Pericardium fibroblast (primary cell): Measurements from ENCODE around the gene FGF19. TPM values are rescaled to one million over a fixed set of nuclear protein-coding genes. Genes with fewer than 3 reads are reported as not detected.

Source experiments
- total RNA-seq: library from RNA; depleted of rRNA; stranded (reverse); fragments of >200 nt; gene quantifications from 2 replicates; pipeline ENCODE4 v1.2.3, GENCODE V29; 2015

FGF19 gene, protein sequence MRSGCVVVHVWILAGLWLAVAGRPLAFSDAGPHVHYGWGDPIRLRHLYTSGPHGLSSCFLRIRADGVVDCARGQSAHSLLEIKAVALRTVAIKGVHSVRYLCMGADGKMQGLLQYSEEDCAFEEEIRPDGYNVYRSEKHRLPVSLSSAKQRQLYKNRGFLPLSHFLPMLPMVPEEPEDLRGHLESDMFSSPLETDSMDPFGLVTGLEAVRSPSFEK
- total RNA-seq = not detected in 2 replicates

DNA sequence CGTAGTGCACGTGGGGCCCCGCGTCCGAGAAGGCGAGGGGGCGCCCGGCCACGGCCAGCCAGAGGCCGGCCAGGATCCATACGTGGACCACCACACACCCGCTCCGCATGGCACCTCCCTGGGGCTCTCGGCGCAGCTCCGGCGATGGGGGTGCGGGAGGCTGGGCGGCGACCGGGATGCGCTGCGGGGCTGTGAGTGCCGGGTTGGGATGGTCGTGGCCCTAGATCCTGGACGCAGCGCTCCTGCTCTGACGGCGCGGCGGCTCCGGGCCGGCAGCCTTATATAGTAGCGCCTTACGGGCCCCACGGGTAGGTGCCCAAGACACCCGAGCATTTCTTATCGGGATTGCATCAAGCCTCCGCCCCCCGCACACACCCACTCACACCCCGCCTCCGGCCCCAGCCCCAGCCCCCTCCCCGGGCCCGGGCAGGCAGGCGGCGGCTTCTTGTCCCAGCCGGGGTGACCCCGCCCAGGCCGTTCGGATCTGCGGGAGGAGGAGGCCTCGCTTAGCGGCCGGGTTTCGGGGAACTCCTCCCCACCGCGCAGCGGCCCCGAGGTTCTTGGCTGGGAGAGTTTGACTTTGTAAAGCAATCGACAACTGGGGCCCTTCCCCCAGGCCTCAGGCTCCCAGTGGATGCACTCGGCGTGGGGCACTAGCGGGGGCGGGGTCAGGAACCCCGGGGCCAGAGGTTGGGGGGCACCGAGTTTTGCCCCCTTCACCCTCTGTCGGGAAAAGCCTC lies at the start of gene FGF19:
TSS of gene FGF19 (minus strand) at position 255 of the 740 bp plus-strand sequence. CDS start at position 109, 146 bp downstream.

DNA sequence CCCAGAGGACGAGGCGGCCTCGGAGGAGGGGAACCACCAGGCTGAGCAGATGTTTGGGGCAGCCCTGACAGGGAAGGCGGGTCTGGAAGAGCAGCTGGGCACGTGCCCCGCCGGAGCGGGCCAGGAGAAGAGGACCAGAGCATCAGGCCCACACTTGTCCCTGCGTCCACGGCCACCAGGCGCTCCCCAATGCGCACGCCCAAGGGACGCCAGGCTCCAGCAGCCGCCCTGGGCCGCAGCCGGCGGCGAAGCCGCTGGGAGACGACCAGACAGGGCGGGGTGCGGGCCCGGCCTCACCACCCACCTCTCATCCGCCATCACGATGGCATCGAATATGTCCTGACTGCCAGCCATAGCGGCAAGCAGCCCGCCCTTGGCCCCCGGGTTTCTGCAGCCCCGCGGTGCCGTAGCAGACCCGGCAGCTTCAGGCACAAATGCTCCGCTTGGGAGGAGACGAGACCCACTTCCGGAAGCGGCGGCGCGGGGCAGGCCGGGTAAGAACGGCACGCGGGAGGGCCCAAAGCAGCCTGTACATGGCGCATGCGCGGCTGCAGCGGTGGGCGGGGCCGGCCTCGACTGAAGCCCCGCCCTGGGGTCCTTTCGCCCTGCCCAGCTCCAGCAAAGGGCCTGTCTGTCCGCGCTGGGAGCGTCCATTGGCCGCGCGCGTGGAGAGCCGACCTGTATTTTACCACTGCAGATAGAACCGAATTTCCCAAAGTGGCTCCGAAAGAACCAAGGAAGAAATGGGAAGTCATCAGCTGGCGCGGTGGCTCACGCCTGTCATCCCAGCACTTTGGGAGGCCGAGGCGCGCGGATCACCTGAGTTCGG lies 28.7 kb downstream of the FGF19 start, which contains the start of gene LTO1:
TSS of gene LTO1 (minus strand) at position 468 of the 829 bp plus-strand sequence. CDS start at position 354, 114 bp downstream.

Other genes starting within 250 kb of the FGF19 start
- gene LINC01488, start 222.4 kb downstream of the FGF19 start, total RNA-seq = not detected in 2 replicates
- gene CCND1, start 62.9 kb downstream of the FGF19 start, total RNA-seq = 57.2 and 64.0 TPM in 2 replicates
- 8.4 and 11.4 TPM in 2 replicates for gene LTO1, start 28.7 kb downstream of the FGF19 start, total RNA-seq
- gene FGF4, start 71.3 kb upstream of the FGF19 start, total RNA-seq = not detected in 2 replicates
- gene FGF3, start 115.4 kb upstream of the FGF19 start, total RNA-seq = not detected in 2 replicates